ENCODE results near the gene PSMD5. TPM values are rescaled to one million over a fixed set of nuclear protein-coding genes. Genes with fewer than 3 reads are reported as not detected.

Gene PSMD5
- polyA plus RNA-seq, 1 experiment: 22.0 TPM

DNA sequence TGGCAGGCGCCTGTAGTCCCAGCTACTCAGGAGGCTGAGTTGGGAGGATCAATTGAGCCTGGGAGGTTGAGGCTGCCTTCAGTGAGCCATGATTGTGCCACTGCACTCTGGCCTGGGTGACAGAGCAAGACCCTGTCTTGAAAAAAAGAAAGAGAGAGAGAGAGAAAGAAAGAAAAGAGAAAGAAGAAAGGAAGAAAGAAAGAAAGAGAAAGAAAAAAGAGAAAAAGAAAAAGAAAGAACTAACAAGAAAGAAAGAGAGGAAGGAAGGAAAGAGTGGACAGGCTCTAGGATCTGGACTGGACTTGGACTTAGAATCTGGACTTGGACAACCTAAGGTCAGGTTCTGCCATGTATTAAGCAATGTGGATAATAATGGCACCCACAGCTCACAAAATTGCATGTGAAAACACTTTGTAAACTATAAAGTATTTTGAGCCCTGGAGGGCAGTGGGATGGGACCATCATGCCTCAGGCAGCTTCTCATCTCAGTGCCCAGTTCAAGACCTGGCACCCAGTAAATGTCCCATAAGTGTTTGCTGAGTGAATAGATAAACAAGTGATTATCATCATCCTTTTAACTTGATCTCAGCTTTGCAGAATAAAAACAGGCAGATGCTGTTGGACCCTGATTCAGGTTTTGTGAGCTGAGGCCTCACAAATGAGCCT, 47.0 kb upstream of the PSMD5 start:
- Histone ChIP-seq H3K4me3 (ENCODE audit: low read depth, low read length) (no peak overlapping the region), H3K36me3 (ENCODE audit: control insufficient read depth, insufficient read depth, low read length) (no peaks in the 10 kb centered on the region), H3K27me3 (ENCODE audit: control insufficient read depth, insufficient read depth, low read length) (peaks cover 19% of the 10 kb centered on the region)
- ChIA-PET CTCF (interaction anchor here (0.6 to 1.6 kb wide), 4 partner anchors 11 to 134 kb away, joined by 3 to 4 read pairs (median 4); no protein-coding TSS in a partner anchor), POLR2A (no interaction called here)
- DNase-seq (ENCODE audit: low read depth): no peak
- TF ChIP-seq CTCF (IDR thresholded peaks at IDR 0.05; ENCODE audit: insufficient read depth, low read depth, low read length): no peak

DNA sequence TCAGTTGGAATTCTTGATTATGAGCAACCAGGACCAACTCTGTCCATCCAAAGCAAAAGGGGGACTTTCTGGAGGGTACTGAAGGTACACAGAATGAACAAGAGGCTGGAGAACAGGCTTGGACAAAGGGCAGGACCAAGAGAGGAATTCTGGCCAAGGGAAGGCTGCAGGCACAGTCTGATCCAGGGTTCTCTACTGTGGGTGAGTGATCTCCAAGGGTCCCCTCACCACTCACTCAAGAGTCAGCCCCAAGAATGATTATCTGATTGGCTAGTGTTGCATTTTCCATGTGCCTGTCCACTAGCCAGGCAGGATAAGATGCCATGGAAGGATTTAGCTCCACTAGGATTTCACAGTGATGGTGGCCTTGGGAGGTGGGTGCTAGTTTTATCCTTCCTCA, 45.9 kb upstream of the PSMD5 start:
- ChIA-PET POLR2A (interaction anchor here (0.6 kb wide), 1 partner anchor 31 kb away, joined by 7 read pairs; no protein-coding TSS in a partner anchor), CTCF (no interaction called here)
- Histone ChIP-seq H3K4me3 (ENCODE audit: low read depth, low read length) (no peak overlapping the region), H3K36me3 (ENCODE audit: control insufficient read depth, insufficient read depth, low read length) (no peaks in the 10 kb centered on the region), H3K27me3 (ENCODE audit: control insufficient read depth, insufficient read depth, low read length) (peaks cover 15% of the 10 kb centered on the region)
- DNase-seq (ENCODE audit: low read depth): no peak
- TF ChIP-seq CTCF (IDR thresholded peaks at IDR 0.05; ENCODE audit: insufficient read depth, low read depth, low read length): no peak

GRCh38 chr9:120886490-120886967, 43.8 kb upstream of the PSMD5 start:
- Histone ChIP-seq H3K27me3 (ENCODE audit: control insufficient read depth, insufficient read depth, low read length) (peaks cover 21% of the 10 kb centered on the region), H3K36me3 (ENCODE audit: control insufficient read depth, insufficient read depth, low read length) (no peaks in the 10 kb centered on the region), H3K4me3 (ENCODE audit: low read depth, low read length) (no peak overlapping the region)
- CTCF ChIA-PET: interaction anchor here (0.6 to 1.2 kb wide), 2 partner anchors 16 to 1417 kb away, joined by 3 read pairs; no protein-coding TSS in a partner anchor
- DNase-seq (ENCODE audit: low read depth): no peak
- POLR2A ChIA-PET: no interaction called here
- TF ChIP-seq CTCF (IDR thresholded peaks at IDR 0.05; ENCODE audit: insufficient read depth, low read depth, low read length): no peak

DNA sequence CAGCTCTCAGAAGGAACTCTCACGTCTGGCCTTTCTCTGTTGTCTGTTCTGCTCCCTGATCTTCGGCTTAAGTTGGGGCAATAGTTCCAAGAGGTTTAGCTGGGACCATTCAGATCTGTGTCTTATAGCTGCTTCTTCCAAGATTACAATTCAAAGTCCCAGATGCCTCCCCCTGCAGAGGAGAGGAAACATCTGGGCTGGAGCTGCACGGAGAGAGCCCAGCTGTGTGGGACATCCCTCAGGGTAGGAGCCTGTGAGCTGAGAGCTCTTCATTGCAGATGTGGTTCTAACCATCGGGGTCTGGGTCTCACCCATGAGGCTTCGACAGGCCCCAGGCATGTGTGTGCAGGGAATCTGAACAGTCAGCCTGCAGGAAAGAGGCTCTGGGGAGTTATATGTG, 43.2 kb upstream of the PSMD5 start:
- no peak for DNase-seq (ENCODE audit: low read depth)
- H3K4me3 ChIP-seq (ENCODE audit: low read depth, low read length): no peak overlapping the region
- H3K27me3 ChIP-seq (ENCODE audit: control insufficient read depth, insufficient read depth, low read length): peaks cover 21% of the 10 kb centered on the region
- H3K36me3 ChIP-seq (ENCODE audit: control insufficient read depth, insufficient read depth, low read length): no peaks in the 10 kb centered on the region
- POLR2A ChIA-PET: no interaction called here
- TF ChIP-seq CTCF (IDR thresholded peaks at IDR 0.05; ENCODE audit: insufficient read depth, low read depth, low read length): no peak
- CTCF ChIA-PET: interaction anchor here (0.6 to 1.2 kb wide), 2 partner anchors 17 to 187 kb away, joined by 3 read pairs; no protein-coding TSS in a partner anchor

DNA sequence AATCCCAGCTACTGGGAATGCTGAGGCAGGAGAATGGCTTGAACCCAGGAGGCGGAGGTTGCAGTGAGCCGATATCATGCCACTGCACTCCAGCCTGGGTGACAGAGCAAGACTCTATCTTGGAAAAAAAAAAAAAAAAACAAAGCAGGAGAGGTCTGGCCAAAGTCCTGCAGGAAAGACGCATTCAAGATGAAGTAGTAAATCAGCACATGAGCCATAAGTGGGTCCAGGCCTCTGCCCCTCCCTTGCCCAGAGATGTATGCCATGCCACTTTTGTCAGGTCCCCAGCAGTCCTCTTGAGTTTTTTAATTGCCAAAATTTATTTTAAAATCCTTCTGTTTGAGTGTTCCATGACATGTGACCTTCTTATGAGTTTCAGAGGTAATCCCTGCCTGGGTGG, 42.7 kb upstream of the PSMD5 start:
- no peak for TF ChIP-seq CTCF (IDR thresholded peaks at IDR 0.05; ENCODE audit: insufficient read depth, low read depth, low read length)
- Histone ChIP-seq H3K27me3 (ENCODE audit: control insufficient read depth, insufficient read depth, low read length) (peaks cover 20% of the 10 kb centered on the region), H3K36me3 (ENCODE audit: control insufficient read depth, insufficient read depth, low read length) (no peaks in the 10 kb centered on the region), H3K4me3 (ENCODE audit: low read depth, low read length) (no peak overlapping the region)
- DNase-seq (ENCODE audit: low read depth): no peak
- ChIA-PET POLR2A (no interaction called here), CTCF (interaction anchor here (0.6 to 1.2 kb wide), 2 partner anchors 17 to 188 kb away, joined by 3 read pairs; no protein-coding TSS in a partner anchor)

All from BJ (cell line).